ENCODE data around the gene DARS1. TPM values are rescaled to one million over a fixed set of nuclear protein-coding genes. Genes with fewer than 3 reads are reported as not detected.

Gene DARS1
- total and polyA plus RNA-seq, 2 experiments from 2014 or later: 115 to 148 TPM

GRCh38 chr2:136032817-136033535 is 47.5 kb upstream of the DARS1 start:
- no peaks in the 10 kb centered on the region for H3K4me1 Mint-ChIP-seq
- H3F3A ChIP-seq (replicated peaks; ENCODE audit: low read depth): no peaks in the 10 kb centered on the region
- DNase-seq (ENCODE audit: low spot score): no peak

More at GRCh38 chr2:136032817-136033535, 47.5 kb upstream of the DARS1 start:
- Mint-ChIP-seq H3K27ac (no peak overlapping the region), H3K27me3 (ENCODE audit: insufficient read depth, low read depth, poor library complexity) (no peaks in the 10 kb centered on the region), H3K4me3 (no peak overlapping the region), H3K36me3 (ENCODE audit: low read depth) (no peaks in the 10 kb centered on the region), H3K9me3 (no peaks in the 10 kb centered on the region)
- 0 out of 2 replicates have a peak, but pooled peaks cover 5% of the 10 kb centered on the region for H3K9me2 ChIP-seq (ENCODE audit: insufficient read depth)
- no peak overlapping the region for H2AFZ ChIP-seq
- H3K4me3 ChIP-seq: no peak overlapping the region
- no peaks in the 10 kb centered on the region for H3K4me1 ChIP-seq (ENCODE audit: insufficient read depth)
- no peaks in the 10 kb centered on the region for H3K36me3 ChIP-seq (ENCODE audit: insufficient read depth)
- H3K27me3 ChIP-seq (ENCODE audit: insufficient read depth): no peaks in the 10 kb centered on the region
- ATAC-seq: no peak
- H3K4me2 ChIP-seq: no peak overlapping the region
- no peak overlapping the region for H3K27ac ChIP-seq (ENCODE audit: low read depth)
- no peaks in the 10 kb centered on the region for H3K79me2 ChIP-seq (replicated peaks; ENCODE audit: insufficient read depth)
- H4K20me1 ChIP-seq (replicated peaks; ENCODE audit: insufficient read depth): no peaks in the 10 kb centered on the region
- no peak for TF ChIP-seq ZNF462 (CRISPR knock-in tag; IDR thresholded peaks at IDR 0.05)
- TF ChIP-seq EZH2phosphoT487 (IDR thresholded peaks at IDR 0.05; ENCODE audit: unreplicated experiment): no peak
- TF ChIP-seq EZH2 (IDR thresholded peaks at IDR 0.05; ENCODE audit: low read depth, unreplicated experiment): no peak

Measured in GM23338 (cell line).